Neuron (in vitro differentiated cells): ENCODE results near the gene UBE2O.
"Not testable (repeated sequence)": the region's sequence is repeated elsewhere in the genome, so short reads cannot be mapped to it uniquely, and the experiment has no call there.

Source experiments
- H2AFZ ChIP-seq: one replicate; pipeline ENCODE4 v1.6.1; 2013; ENCODE audit warnings: low read depth, mild to moderate bottlenecking, inconsistent platforms, low read length, moderate library complexity
- H3K27me3 ChIP-seq: one replicate; pipeline ENCODE4 v1.6.1; 2013; ENCODE audit warnings: low read length; ENCODE audit not compliant: insufficient read depth
- H3K36me3 ChIP-seq: one replicate; pipeline ENCODE4 v1.6.1; 2013; ENCODE audit warnings: low read length; ENCODE audit not compliant: insufficient read depth
- H3K4me1 ChIP-seq: one replicate; pipeline ENCODE4 v1.6.1; 2013; ENCODE audit warnings: low read length; ENCODE audit not compliant: insufficient read depth
- H3K4me3 ChIP-seq: 2 replicates; pipeline ENCODE4 v1.5.1; 2013; ENCODE audit warnings: mild to moderate bottlenecking, low read length, moderate library complexity
- H3K9me3 ChIP-seq: one replicate; pipeline ENCODE4 v1.6.1; 2013; ENCODE audit warnings: low read length

The UBE2O gene

GRCh38 chr17:76350463-76350862 is 102.5 kb downstream of the UBE2O start:
- Histone ChIP-seq H3K4me3 (no peak overlapping the region), H3K36me3 (peaks cover 24% of the 10 kb centered on the region), H3K27me3 (no peaks in the 10 kb centered on the region), H3K9me3 (no peaks in the 10 kb centered on the region), H2AFZ (no peak overlapping the region), H3K4me1 (peaks cover 2% of the 10 kb centered on the region)

- H2AFZ ChIP-seq, H3K4me3 ChIP-seq, H3K27me3 ChIP-seq, H3K4me1 ChIP-seq, H3K9me3 ChIP-seq: not testable (repeated sequence)
- H3K36me3 ChIP-seq, result peaks cover 42% of the 10 kb centered on the region
Measured at GRCh38 chr17:76346936-76347335, 106.0 kb downstream of the UBE2O start.

- Histone ChIP-seq H3K36me3 (peaks cover 48% of the 10 kb centered on the region), H3K4me1 (no peaks in the 10 kb centered on the region), H3K27me3 (no peaks in the 10 kb centered on the region), H3K4me3 (no peak overlapping the region), H2AFZ (no peak overlapping the region), H3K9me3 (no peaks in the 10 kb centered on the region)
Measured at GRCh38 chr17:76345377-76345974, 107.5 kb downstream of the UBE2O start.

GRCh38 chr17:76343106-76343505 is 109.8 kb downstream of the UBE2O start:
- H3K9me3 ChIP-seq, result no peaks in the 10 kb centered on the region
- H3K4me1 ChIP-seq, result no peaks in the 10 kb centered on the region
- no peaks in the 10 kb centered on the region for H3K27me3 ChIP-seq
- H2AFZ ChIP-seq, result no peak overlapping the region
- H3K4me3 ChIP-seq, result no peak overlapping the region
- H3K36me3 ChIP-seq, result peaks cover 51% of the 10 kb centered on the region

GRCh38 chr17:76341301-76341700 is 111.7 kb downstream of the UBE2O start:
- Histone ChIP-seq H3K4me3 (no peak overlapping the region), H2AFZ (no peak overlapping the region), H3K36me3 (peaks cover 38% of the 10 kb centered on the region), H3K9me3 (no peaks in the 10 kb centered on the region), H3K27me3 (no peaks in the 10 kb centered on the region), H3K4me1 (no peaks in the 10 kb centered on the region)
